Right lobe of liver (tissue), 6 donors: ENCODE measurements around the gene ZNF678. TPM values are rescaled to one million over a fixed set of nuclear protein-coding genes. Genes with fewer than 3 reads are reported as not detected.
"Not testable (repeated sequence)": the region's sequence is repeated elsewhere in the genome, so short reads cannot be mapped to it uniquely, and the experiment has no call there.

Experiments used
- ATAC-seq, 4 donors: fragments of 200-7000 bp; cut with Tn5 transposase; one replicate each; pipeline ENCODE4 v1.9.1; 2020; ENCODE audit warnings: mild to moderate bottlenecking in 4 of 4, moderate library complexity in 4 of 4
- DNase-seq, 3 donors: peaks; one replicate each; pipeline ENCODE4 v3.0.0-alpha.2; 2020
- H3K27ac ChIP-seq, 3 donors: fragments of 200-600 bp; one replicate each; pipeline ENCODE4 v1.8.0; 2022
- H3K27me3 ChIP-seq, 2 donors: fragments of 200-600 bp; one replicate each; pipeline ENCODE4 v1.8.0; 2022
- H3K36me3 ChIP-seq, 4 donors: fragments of 200-600 bp; sonication (generic) in 1 of 4; one replicate each; pipeline versions ENCODE4 v1.5.1 to v1.8.0; 2017 to 2022; ENCODE audit warnings: control low read depth in 1 of 4
- H3K4me1 ChIP-seq, 4 donors: fragments of 200-600 bp; sonication (generic) in 1 of 4; one replicate each; pipeline versions ENCODE4 v1.5.1 to v1.8.0; 2017 to 2022; ENCODE audit warnings: control low read depth in 1 of 4
- H3K4me3 ChIP-seq, 3 donors: fragments of 200-600 bp; one replicate each; pipeline ENCODE4 v1.8.0; 2022
- H3K9me3 ChIP-seq, 4 donors: fragments of 200-600 bp; sonication (generic) in 1 of 4; one replicate each; pipeline versions ENCODE4 v1.5.1 to v1.8.0; 2017 to 2022; ENCODE audit warnings: control low read depth in 1 of 4
- CTCF ChIP-seq, 4 donors: fragments of 200-600 bp in 3 of 4; fragments of 450-650 bp in 1 of 4; IDR thresholded peaks; one replicate each; pipeline versions ENCODE4 v1.5.1 to v1.8.0; 2016 to 2022; ENCODE audit warnings: antibody characterized with exemption in 4 of 4, mild to moderate bottlenecking in 2 of 4
- POLR2A ChIP-seq: fragments of 450-650 bp; IDR thresholded peaks from one replicate; pipeline ENCODE4 v1.6.1; 2017; ENCODE audit warnings: antibody characterized with exemption, mild to moderate bottlenecking
- WGBS: methylation state at CpG from one replicate; pipeline ENCODE4 v1.1.6; 2018; ENCODE audit warnings: low coverage, low lambda C conversion rate; ENCODE audit not compliant: insufficient coverage; ENCODE audit errors: missing lambda C conversion rate; 5-methylcytosine and 5-hydroxymethylcytosine counted together
- intact Hi-C, 2 donors: fragments of 100-400 bp; cut with DNase I; formaldehyde crosslinking; loops; one replicate each; pipeline versions ENCODE4 v1.11.2 to v1.14.1; 2022
- total RNA-seq, 6 experiments: library from RNA; depleted of rRNA in 2 of 6; stranded (reverse); fragments of >200 nt in 2 of 6; fragmentation: NEBNext Ultra II Directional in 3 of 6; extraction: Animal tissue kit (Norgen Biotek cat#: 25700) in 3 of 6; gene quantifications; one replicate each; pipeline versions ENCODE4 v1.1.0 to v1.2.4, GENCODE V29; 2016 to 2023
- donor health status: DM: no; HTN: yes; CAD: no.
- donor health status: DM: no; HTN: no; CAD: no.
- donor health status: DM: no; HTN: no; CAD: no.
- donor health status: DM: no; HTN: yes; CAD: no.
- donor health status: DM: no; HTN: yes; CAD: no.

ZNF678 gene
- total RNA-seq, 6 experiments from 2014 or later = 2.4 to 4.8 (median 3.0) TPM

DNA sequence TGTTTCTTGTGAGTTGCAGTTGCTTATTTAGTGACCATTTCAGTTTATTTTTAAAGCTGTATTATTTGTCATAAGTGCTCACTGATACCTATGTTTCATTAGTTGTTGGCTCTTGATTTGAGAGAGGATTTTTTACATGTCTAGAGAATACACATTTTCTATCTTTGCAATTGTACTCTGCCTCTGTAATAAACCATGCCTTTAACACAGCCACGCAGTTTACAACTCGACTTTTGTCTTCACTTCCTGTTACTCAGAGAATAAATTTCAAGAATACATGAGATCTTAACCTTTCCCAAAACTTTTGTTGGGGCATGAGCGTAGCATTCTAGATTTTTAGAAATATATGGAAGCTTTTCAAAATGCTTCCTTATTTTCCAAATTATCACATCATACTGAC is 14.9 kb upstream of the ZNF678 start:
- WGBS = 18% methylated on average over 3 of the region's 3 CpGs
- TF ChIP-seq CTCF (IDR thresholded peaks at IDR 0.05) (no peak), POLR2A (no peak)
- DNase-seq = no peak
- intact Hi-C loops = no loop called here
- no peak overlapping the region for H3K27ac ChIP-seq
- H3K9me3 ChIP-seq = peaks cover 0 to 9% (median 0%) of the 10 kb centered on the region in 4 donors
- no peak for ATAC-seq
- H3K4me3 ChIP-seq = no peak overlapping the region
- no peaks in the 10 kb centered on the region for H3K36me3 ChIP-seq
- H3K4me1 ChIP-seq = no peaks in the 10 kb centered on the region
- H3K27me3 ChIP-seq = no peaks in the 10 kb centered on the region

- TF ChIP-seq POLR2A (no peak), CTCF (IDR thresholded peaks at IDR 0.05) (no peak)
- H3K27me3 ChIP-seq = no peaks in the 10 kb centered on the region
- no peaks in the 10 kb centered on the region for H3K4me1 ChIP-seq
- ATAC-seq = no peak
- DNase-seq = no peak
- WGBS = 71% methylated on average over 2 of the region's 2 CpGs
- no peak overlapping the region for H3K4me3 ChIP-seq
- H3K9me3 ChIP-seq = peaks cover 0 to 9% (median 0%) of the 10 kb centered on the region in 4 donors
- H3K27ac ChIP-seq = no peak overlapping the region
- intact Hi-C loops = no loop called here
- H3K36me3 ChIP-seq = no peaks in the 10 kb centered on the region
Measured at GRCh38 chr1:227549892-227550291, 13.5 kb upstream of the ZNF678 start.

- intact Hi-C loops = not testable (repeated sequence)
- WGBS = 100% methylated on average over 1 of the region's 1 CpG
Measured at GRCh38 chr1:227551881-227552280, 11.5 kb upstream of the ZNF678 start.

DNA sequence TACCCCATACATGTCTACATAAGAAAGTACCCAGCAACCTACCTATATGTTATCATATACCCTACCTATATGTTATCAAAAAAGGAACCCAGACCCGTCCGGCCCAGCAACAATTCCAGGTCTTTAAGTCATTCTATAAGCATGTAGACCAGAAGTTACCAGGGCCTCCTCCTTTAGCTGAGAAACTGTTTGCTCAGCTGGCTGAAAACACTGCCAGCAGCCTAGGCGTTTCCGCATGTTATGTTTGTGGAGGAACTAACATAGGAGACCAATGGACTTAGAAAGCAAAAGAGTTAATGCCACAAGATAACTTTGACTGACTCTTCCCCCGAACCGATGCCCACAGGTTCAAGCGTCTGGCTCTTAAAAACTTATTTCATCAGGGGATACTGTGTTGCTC is 7.1 kb upstream of the ZNF678 start:
- intact Hi-C loops = no loop called here
- TF ChIP-seq CTCF (IDR thresholded peaks at IDR 0.05) (no peak), POLR2A (no peak)
- Histone ChIP-seq H3K36me3 (no peaks in the 10 kb centered on the region), H3K27ac (no peak overlapping the region), H3K4me1 (no peaks in the 10 kb centered on the region), H3K4me3 (no peak overlapping the region), H3K27me3 (no peaks in the 10 kb centered on the region), H3K9me3 (peaks cover 0 to 12% (median 0%) of the 10 kb centered on the region in 4 donors)
- WGBS = 93% methylated on average over 4 of the region's 7 CpGs
- DNase-seq (no peak), ATAC-seq (no peak)

More at GRCh38 chr1:227551881-227552280, 11.5 kb upstream of the ZNF678 start:
- H3K36me3 ChIP-seq, H3K4me3 ChIP-seq, ATAC-seq, H3K27ac ChIP-seq, H3K4me1 ChIP-seq, H3K27me3 ChIP-seq, DNase-seq: not testable (repeated sequence)
- peaks cover 0 to 12% (median 0%) of the 10 kb centered on the region in 4 donors for H3K9me3 ChIP-seq

DNA sequence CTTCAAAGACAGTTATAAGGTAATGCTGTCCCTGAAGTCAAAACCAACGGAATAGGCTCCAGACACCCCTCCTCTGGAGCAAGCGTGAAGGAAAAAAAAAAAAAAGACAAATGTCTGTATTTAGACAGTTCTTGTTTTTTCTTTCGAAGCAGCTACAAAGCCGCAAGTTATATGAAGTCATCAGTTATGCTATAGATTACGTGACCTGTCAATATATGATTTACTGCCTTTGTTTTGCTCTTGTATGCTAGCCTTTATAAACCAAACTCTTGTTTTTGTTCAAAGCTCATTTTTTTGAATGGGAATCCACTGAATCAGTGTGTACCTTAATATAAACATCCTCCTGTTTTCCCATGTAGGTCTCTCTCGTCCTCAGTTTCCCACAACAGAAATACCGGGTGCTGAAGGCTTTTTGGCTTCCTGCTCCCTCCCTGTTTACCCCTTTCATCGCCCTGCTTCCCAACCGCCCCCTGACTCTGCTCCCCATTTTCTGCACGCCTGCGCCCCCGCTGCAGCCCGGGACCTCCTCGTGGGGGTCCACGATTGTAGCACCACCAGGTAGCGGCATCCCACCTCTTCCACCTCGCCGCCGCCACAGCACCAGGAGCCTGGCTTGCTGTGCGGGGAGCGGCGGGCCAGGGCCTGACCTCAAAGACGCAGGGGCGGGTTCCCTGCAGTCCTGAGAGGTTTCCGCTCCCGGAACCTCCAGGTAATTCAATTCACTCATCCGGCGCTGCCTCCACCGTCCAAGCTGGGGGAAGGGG is 5.2 kb upstream of the ZNF678 start:
- no peaks in the 10 kb centered on the region for H3K27me3 ChIP-seq
- H3K36me3 ChIP-seq = no peaks in the 10 kb centered on the region
- TF ChIP-seq CTCF (IDR thresholded peaks at IDR 0.05) (no peak), POLR2A (no peak)
- 40% methylated on average over 11 of the region's 29 CpGs for WGBS
- no peak for DNase-seq
- intact Hi-C loops = no loop called here
- ATAC-seq = no peak
- no peak overlapping the region for H3K4me3 ChIP-seq
- peaks cover 0 to 6% (median 0%) of the 10 kb centered on the region in 4 donors for H3K9me3 ChIP-seq
- H3K27ac ChIP-seq = no peak overlapping the region
- no peaks in the 10 kb centered on the region for H3K4me1 ChIP-seq
